Measurements from ENCODE around the gene APOBEC4. TPM values are rescaled to one million over a fixed set of nuclear protein-coding genes. Genes with fewer than 3 reads are reported as not detected.
A peak's percentile ranks its signal among the peaks of the same experiment; 100 is the strongest.

APOBEC4 gene
- total and polyA plus RNA-seq, 9 of the 15 experiments (the other 6 are each of a cell fraction or from before 2014, with no cell fraction given): not detected

- TF ChIP-seq YY1 (IDR thresholded peaks at IDR 0.05; ENCODE audit: borderline replicate concordance in 1 of 3, control insufficient read depth in 1 of 3, extremely low read depth in 1 of 3, insufficient read depth in 3 of 3, insufficient read length in 1 of 3, insufficient replicate concordance in 2 of 3, low read depth in 1 of 3, low read length in 2 of 3): peak in 1 of 3 experiments; percentile 35
- 0 out of 2 replicates have a peak, but pooled peaks have one; percentile 56 for TF ChIP-seq ZNF175 (CRISPR knock-in tag; IDR thresholded peaks at IDR 0.05; ENCODE audit: low read depth)
- TF ChIP-seq SRSF1 (IDR thresholded peaks at IDR 0.05; ENCODE audit: low read depth, low read length): no peak
- no peak for TF ChIP-seq COPS2 (conservative IDR thresholded peaks at IDR 0.05)
- no peak for TF ChIP-seq ZBTB34 (CRISPR knock-in tag; IDR thresholded peaks at IDR 0.05)
- TF ChIP-seq PRMT5 (CRISPR knock-in tag; IDR thresholded peaks at IDR 0.05): no peak
- no peak for TF ChIP-seq MLLT1 (IDR thresholded peaks at IDR 0.05)
- TF ChIP-seq ZNF408 (CRISPR knock-in tag; IDR thresholded peaks at IDR 0.05; ENCODE audit: low read depth): no peak
- no peak for TF ChIP-seq TBP (optimal IDR thresholded peaks at IDR 0.05; ENCODE audit: low read depth, low read length)
- no peak for TF ChIP-seq ZFPM2 (CRISPR knock-in tag; IDR thresholded peaks at IDR 0.05)
- no peak for TF ChIP-seq DACH1 (IDR thresholded peaks at IDR 0.05; ENCODE audit: partially characterized antibody)
- 0 out of 2 replicates have a peak, but pooled peaks have one; percentile 47 for TF ChIP-seq ETV1 (tag; conservative IDR thresholded peaks at IDR 0.05; ENCODE audit: low read depth)
- TF ChIP-seq ZBTB5 (IDR thresholded peaks at IDR 0.05): no peak
- no peak for TF ChIP-seq ZNF695 (CRISPR knock-in tag; IDR thresholded peaks at IDR 0.05)
- TF ChIP-seq GTF3C2 (IDR thresholded peaks at IDR 0.05; ENCODE audit: borderline replicate concordance, extremely low read depth, insufficient read length): no peak
- no peak for TF ChIP-seq SMARCC2 (IDR thresholded peaks at IDR 0.05; ENCODE audit: low read depth)
These were observed 49.7 kb upstream of the APOBEC4 start (continued) for GRCh38 chr1:183702813-183703198.
